Measurements from ENCODE around the gene NDUFA7. TPM values are rescaled to one million over a fixed set of nuclear protein-coding genes. Genes with fewer than 3 reads are reported as not detected.
"Not testable (repeated sequence)": the region's sequence is repeated elsewhere in the genome, so short reads cannot be mapped to it uniquely, and the experiment has no call there.

Gene NDUFA7
- total RNA-seq, 4 donors from 2014 or later = 4.5 to 22.1 (median 16.0) TPM

DNA sequence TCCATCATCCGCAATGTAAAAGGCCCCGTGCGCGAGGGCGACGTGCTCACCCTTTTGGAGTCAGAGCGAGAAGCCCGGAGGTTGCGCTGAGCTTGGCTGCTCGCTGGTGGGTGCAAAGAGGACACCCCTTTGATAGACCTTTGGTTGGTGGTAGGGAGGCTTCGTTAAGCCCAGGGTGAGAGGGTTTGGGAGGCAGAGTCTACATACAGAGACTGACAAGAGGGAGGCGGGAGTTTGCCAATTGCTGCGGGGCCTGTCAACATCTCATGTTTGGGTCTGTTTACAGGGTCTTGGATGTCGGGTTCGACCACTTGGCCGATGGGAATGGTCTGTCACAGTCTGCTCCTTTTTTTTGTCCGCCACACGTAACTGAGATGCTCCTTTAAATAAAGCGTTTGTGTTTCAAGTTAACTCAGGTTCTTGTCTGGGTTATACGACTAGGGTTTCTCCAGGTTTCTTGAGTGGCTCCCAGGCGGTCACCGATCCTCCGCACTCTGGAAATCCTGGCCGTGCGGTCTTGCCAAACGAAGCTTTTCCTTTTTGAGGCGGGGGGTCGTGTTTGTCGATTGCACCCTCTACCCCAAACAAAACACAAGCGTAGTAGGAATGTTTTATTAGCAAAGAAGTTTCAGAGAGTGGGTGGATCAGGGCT, 937 bp upstream of the NDUFA7 start:
- H3K27ac ChIP-seq = peak overlapping the region; percentile 86 to 95 (median 92)
- H3K4me3 ChIP-seq = peak overlapping the region; percentile 80 to 95 (median 88)
- H3K9me3 ChIP-seq = peaks cover 0 to 4% (median 0%) of the 10 kb centered on the region in 4 donors
- TF ChIP-seq CTCF (IDR thresholded peaks at IDR 0.05) (no peak), POLR2A (IDR thresholded peaks at IDR 0.05) (no peak), EP300 (IDR thresholded peaks at IDR 0.05) (no peak)
- H3K4me1 ChIP-seq = peaks cover 0 to 48% (median 21%) of the 10 kb centered on the region in 4 donors
- no peak for DNase-seq (ENCODE audit: low spot score in 2 of 2)
- no peaks in the 10 kb centered on the region for H3K27me3 ChIP-seq
- WGBS, 2 donors = 15 to 22% methylated on average over 30 of the region's 30 CpGs
- H3K36me3 ChIP-seq = peaks cover 0 to 41% (median 0%) of the 10 kb centered on the region in 3 donors

DNA sequence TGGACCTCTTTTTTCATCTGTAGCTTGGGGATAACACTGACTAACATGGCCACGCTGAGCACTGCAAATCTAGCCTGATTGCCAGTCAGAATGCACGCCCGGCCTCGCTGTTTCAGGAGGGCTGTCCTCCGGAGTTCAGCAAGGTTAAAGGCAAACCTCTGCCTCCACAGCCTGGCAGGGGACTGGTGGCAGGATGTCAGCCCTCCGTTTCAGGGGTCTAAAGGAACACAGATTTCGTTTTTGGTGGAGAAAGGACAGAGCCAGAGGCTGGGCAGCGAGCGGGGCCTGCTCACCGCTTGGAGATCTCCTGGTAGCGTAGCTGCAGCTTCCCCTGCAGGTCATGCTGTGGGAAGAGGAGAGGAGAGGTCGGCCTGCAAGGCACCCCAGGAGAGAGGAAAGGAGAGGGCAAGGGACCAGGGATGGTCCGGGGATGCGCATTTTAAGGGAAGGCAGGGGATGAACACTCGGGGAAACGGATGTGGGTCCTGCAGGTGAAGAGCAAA, 560 bp downstream of the NDUFA7 start:
- DNase-seq (ENCODE audit: low spot score in 2 of 2) = no peak
- WGBS, 2 donors = 0 to 3% methylated on average over 16 of the region's 16 CpGs
- Histone ChIP-seq H3K27ac (peak overlapping the region; percentile 86 to 96 (median 94)), H3K36me3 (peaks cover 0 to 50% (median 0%) of the 10 kb centered on the region in 3 donors), H3K4me1 (peaks cover 0 to 52% (median 21%) of the 10 kb centered on the region in 4 donors), H3K9me3 (no peaks in the 10 kb centered on the region), H3K4me3 (peak overlapping the region; percentile 80 to 95 (median 88)), H3K27me3 (no peaks in the 10 kb centered on the region)
- TF ChIP-seq EP300 (IDR thresholded peaks at IDR 0.05) (no peak), CTCF (IDR thresholded peaks at IDR 0.05) (no peak), POLR2A (IDR thresholded peaks at IDR 0.05) (no peak)

GRCh38 chr19:8319807-8320520, 1.2 kb downstream of the NDUFA7 start:
- Histone ChIP-seq H3K9me3 (no peaks in the 10 kb centered on the region), H3K4me1 (peaks cover 0 to 51% (median 21%) of the 10 kb centered on the region in 4 donors), H3K27ac (peak overlapping the region; percentile 86 to 96 (median 94)), H3K4me3 (peak overlapping the region; percentile 80 to 95 (median 88)), H3K27me3 (no peaks in the 10 kb centered on the region), H3K36me3 (peaks cover 0 to 56% (median 6%) of the 10 kb centered on the region in 3 donors)
- no peak for TF ChIP-seq POLR2A (IDR thresholded peaks at IDR 0.05)
- TF ChIP-seq CTCF (IDR thresholded peaks at IDR 0.05) = no peak
- no peak for TF ChIP-seq EP300 (IDR thresholded peaks at IDR 0.05)
- DNase-seq (ENCODE audit: low spot score in 2 of 2) = no peak
- 83 to 86% methylated on average over 19 of the region's 19 CpGs for WGBS, 2 donors

GRCh38 chr19:8318835-8319234, 2.3 kb downstream of the NDUFA7 start:
- H3K4me3 ChIP-seq; H3K9me3 ChIP-seq; H3K27me3 ChIP-seq; DNase-seq (ENCODE audit: low spot score in 2 of 2); H3K27ac ChIP-seq: not testable (repeated sequence)
- Histone ChIP-seq H3K4me1 (peaks cover 0 to 40% (median 21%) of the 10 kb centered on the region in 4 donors), H3K36me3 (peaks cover 0 to 56% (median 7%) of the 10 kb centered on the region in 3 donors)
- 74 to 75% methylated on average over 9 of the region's 9 CpGs for WGBS, 2 donors

DNA sequence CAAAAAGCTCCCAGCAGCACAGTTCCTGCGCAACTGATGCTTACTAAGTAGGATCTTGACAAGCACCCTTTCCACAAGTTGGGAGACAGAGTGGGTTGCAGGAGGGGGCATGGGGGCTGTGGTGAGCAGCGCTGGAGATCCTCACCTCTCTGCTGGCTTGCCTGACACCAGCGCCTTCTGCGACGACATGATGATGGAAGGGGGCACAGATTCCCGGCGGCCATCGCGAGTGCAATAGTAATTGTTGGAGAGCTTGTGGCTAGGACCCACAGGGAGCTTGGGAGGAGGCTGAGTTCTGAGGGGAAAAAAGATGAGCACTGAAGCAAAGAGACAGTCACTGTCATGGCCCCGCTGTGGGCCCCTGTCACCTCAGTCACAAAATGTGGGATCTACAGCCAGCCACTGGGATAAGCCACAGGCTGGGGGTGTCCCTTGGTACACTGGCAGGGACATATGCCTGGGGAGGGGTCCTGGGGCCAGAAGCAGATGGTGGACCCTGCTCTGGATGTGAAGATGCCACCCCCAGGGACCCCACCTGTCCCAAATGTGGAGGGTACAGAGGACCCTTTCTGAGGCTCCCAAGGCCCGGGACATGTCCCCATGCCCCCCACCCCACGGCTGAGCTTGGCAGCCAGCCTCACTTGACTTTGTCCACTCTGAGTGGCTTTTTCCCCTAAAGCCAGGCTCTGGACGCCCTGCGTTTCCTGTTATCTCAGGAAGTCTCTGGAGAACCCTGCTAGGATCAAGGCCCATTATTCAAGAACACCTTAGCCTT, 4.6 kb downstream of the NDUFA7 start:
- no peaks in the 10 kb centered on the region for H3K27me3 ChIP-seq
- H3K4me1 ChIP-seq = peaks cover 0 to 27% (median 8%) of the 10 kb centered on the region in 4 donors
- 80 to 86% methylated on average over 14 of the region's 14 CpGs for WGBS, 2 donors
- no peak overlapping the region for H3K4me3 ChIP-seq
- no peaks in the 10 kb centered on the region for H3K9me3 ChIP-seq
- peaks cover 0 to 65% (median 17%) of the 10 kb centered on the region in 3 donors for H3K36me3 ChIP-seq
- no peak overlapping the region for H3K27ac ChIP-seq
- TF ChIP-seq POLR2A (IDR thresholded peaks at IDR 0.05) (no peak), EP300 (IDR thresholded peaks at IDR 0.05) (no peak), CTCF (IDR thresholded peaks at IDR 0.05) (no peak)
- DNase-seq (ENCODE audit: low spot score in 2 of 2) = no peak

DNA sequence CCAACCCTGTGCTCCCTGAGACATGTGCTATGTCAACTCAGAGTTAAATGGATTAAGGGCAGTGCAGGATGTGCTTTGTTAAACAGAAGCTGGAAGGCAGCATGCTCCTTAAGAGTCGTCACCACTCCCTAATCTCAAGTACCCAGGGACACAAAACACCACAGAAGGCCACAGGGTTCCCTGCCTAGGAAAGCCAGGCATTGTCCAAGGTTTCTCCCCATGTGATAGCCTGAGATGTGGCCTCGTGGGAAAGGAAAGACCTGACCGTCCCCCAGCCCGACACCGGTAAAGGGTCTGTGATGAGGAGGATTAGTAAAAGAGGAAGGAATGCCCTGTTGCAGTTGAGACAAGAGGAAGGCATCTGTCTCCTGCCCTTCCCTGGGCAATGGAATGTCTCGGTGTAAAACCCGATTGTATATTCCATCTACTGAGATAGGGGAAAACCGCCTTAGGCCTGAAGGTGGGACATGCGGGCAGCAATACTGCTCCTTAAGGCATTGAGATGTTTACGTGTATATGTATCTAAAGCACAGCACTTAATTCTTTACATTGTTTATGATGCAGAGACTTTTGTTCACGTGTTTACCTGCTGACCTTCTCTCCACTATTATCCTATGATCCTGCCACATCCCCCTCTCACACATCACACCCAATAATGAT, 6.1 kb downstream of the NDUFA7 start:
- peaks cover 0 to 80% (median 17%) of the 10 kb centered on the region in 3 donors for H3K36me3 ChIP-seq
- H3K4me3 ChIP-seq; H3K27me3 ChIP-seq; H3K27ac ChIP-seq; DNase-seq (ENCODE audit: low spot score in 2 of 2); H3K9me3 ChIP-seq: not testable (repeated sequence)
- H3K4me1 ChIP-seq = peaks cover 0 to 21% (median 3%) of the 10 kb centered on the region in 4 donors
- 83 to 90% methylated on average over 11 of the region's 11 CpGs for WGBS, 2 donors
